Activated CD8-positive, alpha-beta memory T cell treated with anti-CD3 and anti-CD28 coated beads, Interleukin-2, amount 50 U/mL, for 24 hours (primary cell): Measurements from ENCODE around the gene FANCL.
"Not testable (repeated sequence)": the region's sequence is repeated elsewhere in the genome, so short reads cannot be mapped to it uniquely, and the experiment has no call there.

Experiments
- DNase-seq: peaks from one replicate; pipeline ENCODE4 v3.0.0-alpha.2; 2020; ENCODE audit errors: extremely low read depth

Gene FANCL

GRCh38 chr2:58145769-58146168 lies 95.4 kb downstream of the FANCL start:
- DNase-seq = not testable (repeated sequence)

- DNase-seq = no peak
Measured at GRCh38 chr2:58140508-58141072, 100.5 kb downstream of the FANCL start.

- no peak for DNase-seq
Measured at GRCh38 chr2:58138396-58139030, 102.6 kb downstream of the FANCL start.

GRCh38 chr2:58137856-58138255 lies 103.3 kb downstream of the FANCL start:
- no peak for DNase-seq

- no peak for DNase-seq
Measured at GRCh38 chr2:58137221-58137620, 103.9 kb downstream of the FANCL start.

GRCh38 chr2:58135861-58136260 lies 105.3 kb downstream of the FANCL start:
- no peak for DNase-seq

- no peak for DNase-seq
Measured at GRCh38 chr2:58133395-58133794, 107.7 kb downstream of the FANCL start.

GRCh38 chr2:58131191-58132011 lies 109.7 kb downstream of the FANCL start:
- DNase-seq = no peak

- DNase-seq = no peak
Measured at GRCh38 chr2:58130238-58130637, 110.9 kb downstream of the FANCL start.

GRCh38 chr2:58127111-58127510 lies 114.0 kb downstream of the FANCL start:
- no peak for DNase-seq

- DNase-seq = no peak
Measured at GRCh38 chr2:58122540-58122939, 118.6 kb downstream of the FANCL start.

GRCh38 chr2:58122040-58122439 lies 119.1 kb downstream of the FANCL start:
- DNase-seq = no peak

- DNase-seq = no peak
Measured at GRCh38 chr2:58120626-58121229, 120.4 kb downstream of the FANCL start.

- not testable (repeated sequence) for DNase-seq
Measured at GRCh38 chr2:58113563-58113962, 127.6 kb downstream of the FANCL start.

- no peak for DNase-seq
Measured at GRCh38 chr2:58110765-58111164, 130.4 kb downstream of the FANCL start.

- DNase-seq = no peak
Measured at GRCh38 chr2:58109481-58109880, 131.6 kb downstream of the FANCL start.
